ENCODE data around the gene TRIM71. TPM values are rescaled to one million over a fixed set of nuclear protein-coding genes. Genes with fewer than 3 reads are reported as not detected.

TRIM71 gene
- total RNA-seq, 2 donors from 2014 or later = not detected

DNA sequence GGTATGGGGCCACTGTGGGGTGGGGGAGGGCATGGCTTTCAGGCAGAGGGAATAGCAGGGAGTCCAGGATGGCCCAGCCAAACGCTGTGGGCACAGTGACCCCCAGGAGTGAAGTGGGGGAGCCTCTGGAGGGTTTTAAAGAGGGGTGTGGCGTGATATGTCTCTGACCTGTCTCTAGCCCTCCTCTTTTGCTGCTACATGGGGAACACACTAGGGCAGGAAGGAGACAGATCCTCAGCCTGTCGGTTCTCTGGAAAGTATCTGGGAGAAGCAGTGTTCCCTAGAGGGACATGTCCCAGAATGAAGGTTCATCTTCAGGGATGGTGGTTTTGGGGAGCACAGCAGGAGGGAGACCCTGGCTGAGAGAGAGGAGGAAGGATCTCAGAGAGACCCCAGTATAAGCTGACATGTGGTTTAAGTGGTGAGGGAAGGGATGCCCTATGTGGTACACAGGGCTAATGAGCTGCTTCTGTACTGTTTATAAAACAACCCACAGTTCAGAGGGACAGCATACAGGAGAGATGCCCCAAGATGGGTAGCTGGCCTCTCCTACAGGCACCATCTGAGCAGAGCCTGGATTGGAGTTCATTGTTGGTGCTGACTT is 37.7 kb downstream of the TRIM71 start:
- H3K4me1 ChIP-seq = no peaks in the 10 kb centered on the region
- TF ChIP-seq CTCF (IDR thresholded peaks at IDR 0.05) = no peak
- DNase-seq (ENCODE audit: low spot score) = no peak
- no peak overlapping the region for H3K27ac ChIP-seq
- no peaks in the 10 kb centered on the region for H3K27me3 ChIP-seq
- no peaks in the 10 kb centered on the region for H3K36me3 ChIP-seq
- no peak overlapping the region for H3K4me3 ChIP-seq
- no peaks in the 10 kb centered on the region for H3K9me3 ChIP-seq

GRCh38 chr3:32856355-32856889 is 38.6 kb downstream of the TRIM71 start:
- Histone ChIP-seq H3K4me1 (no peaks in the 10 kb centered on the region), H3K4me3 (no peak overlapping the region), H3K27me3 (no peaks in the 10 kb centered on the region), H3K9me3 (no peaks in the 10 kb centered on the region), H3K27ac (no peak overlapping the region), H3K36me3 (no peaks in the 10 kb centered on the region)
- no peak for DNase-seq (ENCODE audit: low spot score)
- TF ChIP-seq CTCF (IDR thresholded peaks at IDR 0.05) = no peak

GRCh38 chr3:32856901-32857507 is 39.2 kb downstream of the TRIM71 start:
- Histone ChIP-seq H3K9me3 (no peaks in the 10 kb centered on the region), H3K4me1 (no peaks in the 10 kb centered on the region), H3K4me3 (no peak overlapping the region), H3K27ac (no peak overlapping the region), H3K27me3 (no peaks in the 10 kb centered on the region), H3K36me3 (no peaks in the 10 kb centered on the region)
- no peak for TF ChIP-seq CTCF (IDR thresholded peaks at IDR 0.05)
- DNase-seq (ENCODE audit: low spot score) = no peak

- no peak for DNase-seq (ENCODE audit: low spot score)
- H3K9me3 ChIP-seq = no peaks in the 10 kb centered on the region
- no peaks in the 10 kb centered on the region for H3K27me3 ChIP-seq
- no peaks in the 10 kb centered on the region for H3K4me1 ChIP-seq
- no peak overlapping the region for H3K4me3 ChIP-seq
- H3K27ac ChIP-seq = no peak overlapping the region
- no peak for TF ChIP-seq CTCF (IDR thresholded peaks at IDR 0.05)
- no peaks in the 10 kb centered on the region for H3K36me3 ChIP-seq
Observed at GRCh38 chr3:32857921-32858320, 40.1 kb downstream of the TRIM71 start.

DNA sequence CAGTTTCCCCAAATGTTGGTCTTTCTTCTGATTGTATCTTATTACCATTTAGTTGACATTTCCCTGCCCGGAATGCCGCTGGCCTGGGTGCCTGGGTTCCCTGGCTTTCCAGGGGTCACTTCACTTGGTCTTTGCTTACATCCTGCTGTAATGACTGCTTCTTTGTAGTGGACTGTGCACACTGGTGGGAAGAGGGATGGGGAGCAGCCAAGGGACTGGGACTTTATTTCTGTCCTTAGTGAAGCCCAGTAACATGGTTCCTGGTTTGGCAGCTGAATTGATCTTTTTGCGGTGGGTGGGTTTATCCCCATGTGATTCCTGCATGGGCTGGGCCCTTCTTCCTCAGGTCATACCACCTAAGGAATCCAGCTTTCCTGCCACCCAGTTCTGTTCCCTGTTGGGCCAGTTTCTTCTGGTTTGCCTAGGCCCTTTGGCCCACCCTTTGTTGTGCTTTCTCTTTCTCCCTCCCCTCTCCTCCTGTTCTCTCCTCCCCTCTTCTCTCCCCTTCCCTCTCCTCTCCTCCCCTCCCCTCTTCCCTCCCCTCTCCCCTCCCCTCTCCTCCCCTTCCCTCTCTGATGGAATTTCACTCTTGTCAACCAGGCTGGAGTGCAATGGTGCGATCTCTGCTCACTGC is 41.9 kb downstream of the TRIM71 start:
- no peaks in the 10 kb centered on the region for H3K4me1 ChIP-seq
- DNase-seq (ENCODE audit: low spot score) = no peak
- no peaks in the 10 kb centered on the region for H3K27me3 ChIP-seq
- H3K9me3 ChIP-seq = no peaks in the 10 kb centered on the region
- no peak overlapping the region for H3K27ac ChIP-seq
- no peak for TF ChIP-seq CTCF (IDR thresholded peaks at IDR 0.05)
- H3K36me3 ChIP-seq = no peaks in the 10 kb centered on the region
- no peak overlapping the region for H3K4me3 ChIP-seq

All from right atrium auricular region (tissue), 2 donors.